HepG2 (cell line): Measurements from ENCODE around the gene LSM12. TPM values are rescaled to one million over a fixed set of nuclear protein-coding genes. Genes with fewer than 3 reads are reported as not detected.
A peak's percentile ranks its signal among the peaks of the same experiment; 100 is the strongest.

Experiments used
- BORCS8-MEF2B ChIP-seq: sonication (generic); formaldehyde crosslinking; IDR thresholded peaks from 2 replicates; pipeline ENCODE4 v1.8.0; 2022; ENCODE audit warnings: mild to moderate bottlenecking, missing genetic modification reagents
- HIC2 ChIP-seq: sonication (generic); formaldehyde crosslinking; IDR thresholded peaks from 2 replicates; pipeline ENCODE4 v1.9.0; 2022; ENCODE audit warnings: low read depth, missing genetic modification reagents
- IRF9 ChIP-seq: sonication (generic); formaldehyde crosslinking; IDR thresholded peaks from 2 replicates; pipeline ENCODE4 v1.8.0; 2022; ENCODE audit warnings: missing genetic modification reagents, mild to moderate bottlenecking, borderline replicate concordance
- ISX ChIP-seq: sonication (generic); formaldehyde crosslinking; conservative IDR thresholded peaks from 2 replicates; pipeline ENCODE4 v1.5.0; 2020; ENCODE audit warnings: missing genetic modification reagents
- KLF12 ChIP-seq: sonication (generic); formaldehyde crosslinking; IDR thresholded peaks from 2 replicates; pipeline ENCODE4 v1.4.0; 2020; ENCODE audit warnings: missing genetic modification reagents, borderline replicate concordance
- KLF6 ChIP-seq: IDR thresholded peaks from 2 replicates; pipeline ENCODE4 v1.8.0; 2016; ENCODE audit warnings: missing biosample characterization, missing genetic modification reagents
- MAFK ChIP-seq, 2 experiments: IDR thresholded peaks in 1 of 2; conservative IDR thresholded peaks in 1 of 2; 2 replicates each; pipeline ENCODE4 v1.6.1; 2011; ENCODE audit warnings: improper control_type of control experiment in 2 of 2, low read length in 2 of 2
- NR0B2 ChIP-seq: sonication (generic); formaldehyde crosslinking; IDR thresholded peaks from 2 replicates; pipeline ENCODE4 v1.4.0; 2020; ENCODE audit warnings: mild to moderate bottlenecking, missing genetic modification reagents
- RBM22 ChIP-seq: fragments of 200-400 bp; formaldehyde crosslinking; optimal IDR thresholded peaks from 2 replicates; pipeline ENCODE3; 2017; ENCODE audit warnings: mild to moderate bottlenecking, low read length, moderate library complexity
- TAF15 ChIP-seq: fragments of 200-400 bp; formaldehyde crosslinking; IDR thresholded peaks from one replicate; pipeline ENCODE4 v1.6.1; 2018; ENCODE audit warnings: mild to moderate bottlenecking, low read depth, low read length; ENCODE audit not compliant: poor library complexity, severe bottlenecking
- TEAD2 ChIP-seq: sonication (generic); formaldehyde crosslinking; IDR thresholded peaks from 2 replicates; pipeline ENCODE4 v1.9.0; 2021; ENCODE audit warnings: missing genetic modification reagents
- TEAD3 ChIP-seq: optimal IDR thresholded peaks from 2 replicates; pipeline ENCODE3; 2016; ENCODE audit warnings: borderline replicate concordance
- THAP9 ChIP-seq: sonication (generic); formaldehyde crosslinking; IDR thresholded peaks from 2 replicates; pipeline ENCODE4; 2020; ENCODE audit warnings: missing genetic modification reagents, mild to moderate bottlenecking, borderline replicate concordance
- THYN1 ChIP-seq: sonication (generic); formaldehyde crosslinking; IDR thresholded peaks from 2 replicates; pipeline ENCODE4 v1.8.1; 2023; ENCODE audit warnings: low read depth, mild to moderate bottlenecking, moderate library complexity, missing genetic modification reagents, borderline replicate concordance
- ZFP62 ChIP-seq: sonication (generic); formaldehyde crosslinking; IDR thresholded peaks from 2 replicates; pipeline ENCODE4 v1.4.0; 2020; ENCODE audit warnings: missing genetic modification reagents
- ZKSCAN8 ChIP-seq: IDR thresholded peaks from 2 replicates; pipeline ENCODE4 v1.6.1; 2016; ENCODE audit warnings: borderline replicate concordance, missing genetic modification reagents, missing compliant biosample characterization
- ZNF430 ChIP-seq: sonication (generic); formaldehyde crosslinking; IDR thresholded peaks from 2 replicates; pipeline ENCODE4 v1.9.0; 2021; ENCODE audit warnings: mild to moderate bottlenecking, missing genetic modification reagents
- ZNF710 ChIP-seq: sonication (generic); formaldehyde crosslinking; IDR thresholded peaks from 2 replicates; pipeline ENCODE4 v1.5.0; 2020; ENCODE audit warnings: mild to moderate bottlenecking, missing genetic modification reagents, borderline replicate concordance
- ZNF780A ChIP-seq: sonication (generic); formaldehyde crosslinking; IDR thresholded peaks from 2 replicates; pipeline ENCODE4 v1.8.0; 2022; ENCODE audit warnings: mild to moderate bottlenecking, missing genetic modification reagents, moderate library complexity
- ZNF879 ChIP-seq: sonication (generic); formaldehyde crosslinking; IDR thresholded peaks from 2 replicates; pipeline ENCODE4 v1.8.1; 2023; ENCODE audit warnings: missing genetic modification reagents
- polyA plus RNA-seq, 8 experiments: library from polyadenylated mRNA; depleted of rRNA in 3 of 8; stranded (reverse) in 7 of 8; unstranded in 1 of 8; fragments of >200 nt; fragmentation: Illumina TruSeq in 4 of 8; extraction: Trizol in 4 of 8; gene quantifications; 2 replicates each; pipeline versions ENCODE4 v1.2.1 to v1.2.3, GENCODE V29; 2011 to 2016; ENCODE audit warnings: low read depth in 4 of 8, missing spikeins in 1 of 8, mixed read lengths in 1 of 8; ENCODE audit not compliant: insufficient read depth in 1 of 8
- total RNA-seq, 5 experiments: library from RNA; depleted of rRNA; stranded (reverse); fragments of >200 nt; fragmentation: Illumina TruSeq; extraction: Trizol; gene quantifications; 2 replicates each; pipeline ENCODE4 v1.2.3, GENCODE V29; 2016; ENCODE audit warnings: low read depth in 1 of 5

The LSM12 gene
- total and polyA plus RNA-seq, 2 of the 13 experiments (the other 11 are each of a cell fraction or from before 2014, with no cell fraction given), result 52.8 to 55.7 TPM

GRCh38 chr17:44108440-44109311 lies 42.2 kb upstream of the LSM12 start (continued):
- TF ChIP-seq NR0B2 (CRISPR knock-in tag), result 0 out of 2 replicates have a peak, but pooled peaks have one; percentile 26
- TF ChIP-seq THAP9, result no peak
- TF ChIP-seq ZNF879 (CRISPR knock-in tag), result no peak
- peak; percentile 54; the same call in 1 of the 2 replicates for TF ChIP-seq ZKSCAN8 (CRISPR knock-in tag)
- no peak for TF ChIP-seq THYN1 (CRISPR knock-in tag)
- TF ChIP-seq TEAD2 (CRISPR knock-in tag), result no peak
- no peak for TF ChIP-seq MAFK (conservative IDR thresholded peaks at IDR 0.05 in 1 of 2, IDR thresholded peaks at IDR 0.05 in 1 of 2; ENCODE audit: low read length in 2 of 2)
- no peak for TF ChIP-seq ISX (CRISPR knock-in tag)
- TF ChIP-seq ZNF710 (CRISPR knock-in tag), result peak; percentile 27; the same call in 1 of the 2 replicates
- TF ChIP-seq TAF15, result no peak
- no peak for TF ChIP-seq ZFP62
- peak; percentile 95 for TF ChIP-seq ZNF430 (CRISPR knock-in tag)
- peak; percentile 37 for TF ChIP-seq RBM22
- TF ChIP-seq KLF6, result 0 out of 2 replicates have a peak, but pooled peaks have one; percentile 39
- TF ChIP-seq HIC2 (CRISPR knock-in tag), result 0 out of 2 replicates have a peak, but pooled peaks have one; percentile 59
- TF ChIP-seq ZNF780A (CRISPR knock-in tag), result no peak
- TF ChIP-seq KLF12, result no peak
- TF ChIP-seq TEAD3 (CRISPR knock-in tag), result peak; percentile 98
- TF ChIP-seq IRF9 (CRISPR knock-in tag), result peak; percentile 76; the same call in 1 of the 2 replicates
- TF ChIP-seq BORCS8-MEF2B (CRISPR knock-in tag), result peak; percentile 23; the same call in 1 of the 2 replicates
